IPS DF 4.7 (cell line): ENCODE results near the gene CAPZB.

Experiments used
- DNase-seq: peaks from one replicate; pipeline ENCODE4 v3.0.0-alpha.2; 2013; ENCODE audit warnings: low spot score; ENCODE audit errors: extremely low read depth

Gene CAPZB

GRCh38 chr1:19387045-19387467, 98.3 kb downstream of the CAPZB start:
- DNase-seq: no peak

- no peak for DNase-seq
Measured at GRCh38 chr1:19385869-19386591, 99.3 kb downstream of the CAPZB start.

- no peak for DNase-seq
Measured at GRCh38 chr1:19385221-19385620, 100.1 kb downstream of the CAPZB start.

- no peak for DNase-seq
Measured at GRCh38 chr1:19384772-19385187, 100.6 kb downstream of the CAPZB start.

GRCh38 chr1:19384113-19384512, 101.2 kb downstream of the CAPZB start:
- DNase-seq: no peak

- no peak for DNase-seq
Measured at GRCh38 chr1:19382222-19382621, 103.1 kb downstream of the CAPZB start.

GRCh38 chr1:19381261-19381660, 104.1 kb downstream of the CAPZB start:
- no peak for DNase-seq

GRCh38 chr1:19377812-19378718, 107.3 kb downstream of the CAPZB start:
- no peak for DNase-seq

- no peak for DNase-seq
Measured at GRCh38 chr1:19376428-19377372, 108.6 kb downstream of the CAPZB start.

GRCh38 chr1:19375631-19376400, 109.5 kb downstream of the CAPZB start:
- DNase-seq: no peak

- no peak for DNase-seq
Measured at GRCh38 chr1:19374926-19375325, 110.4 kb downstream of the CAPZB start.

- DNase-seq: no peak
Measured at GRCh38 chr1:19374083-19374801, 111.1 kb downstream of the CAPZB start.

- DNase-seq: no peak
Measured at GRCh38 chr1:19373211-19374082, 111.9 kb downstream of the CAPZB start.

- no peak for DNase-seq
Measured at GRCh38 chr1:19372602-19373001, 112.7 kb downstream of the CAPZB start.

- DNase-seq: no peak
Measured at GRCh38 chr1:19372136-19372514, 113.2 kb downstream of the CAPZB start.

GRCh38 chr1:19371226-19372135, 113.9 kb downstream of the CAPZB start:
- no peak for DNase-seq

- DNase-seq: no peak
Measured at GRCh38 chr1:19370453-19371170, 114.7 kb downstream of the CAPZB start.
